Stimulated activated CD8-positive, alpha-beta memory T cell treated with anti-CD3 and anti-CD28 coated beads, Interleukin-12 subunit alpha, Interleukin-12 subunit beta, amount 100 ng/mL, for 24 hours (primary cell): ENCODE measurements around the gene TRAIP.

Experiments
- DNase-seq: peaks from one replicate; pipeline ENCODE4 v3.0.0-alpha.2; 2020; ENCODE audit errors: extremely low read depth

The TRAIP gene

GRCh38 chr3:49876567-49876966 is 20.2 kb upstream of the TRAIP start:
- no peak for DNase-seq

GRCh38 chr3:49873623-49874022 is 17.3 kb upstream of the TRAIP start:
- no peak for DNase-seq

- no peak for DNase-seq
Observed at GRCh38 chr3:49872801-49873281, 16.5 kb upstream of the TRAIP start.

GRCh38 chr3:49871531-49872153 is 15.3 kb upstream of the TRAIP start:
- DNase-seq: no peak

DNA sequence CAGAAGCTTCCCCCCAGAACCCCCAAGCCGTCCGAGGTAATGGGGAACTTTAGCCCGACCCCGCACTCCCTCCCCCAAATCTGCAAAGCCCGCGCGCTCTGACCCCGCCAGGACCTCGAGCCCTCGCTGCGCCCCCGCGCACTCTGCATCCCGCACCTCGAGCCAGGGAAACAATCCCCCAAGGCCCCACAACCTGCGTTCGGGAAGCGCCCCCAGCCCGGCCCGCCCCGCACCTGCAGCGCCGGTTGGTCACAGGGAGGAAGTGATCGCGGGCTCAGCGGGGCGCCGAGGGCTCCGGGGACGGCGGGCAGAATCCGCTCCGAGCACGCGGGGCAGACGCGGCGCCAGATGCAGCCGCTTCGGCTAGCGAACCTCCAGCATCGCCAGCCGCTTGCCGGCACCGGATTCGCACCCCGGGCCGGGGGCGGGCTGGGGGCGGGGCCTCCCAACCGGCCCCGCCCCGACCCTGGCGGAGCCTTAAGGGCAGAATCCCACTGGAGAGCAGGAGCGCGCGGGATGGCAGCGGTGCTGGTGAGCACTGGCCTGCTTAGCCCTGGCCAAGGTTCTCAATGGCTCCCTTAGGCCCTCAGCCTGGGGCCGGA is 13.3 kb upstream of the TRAIP start, which contains the start of gene CAMKV:
Gene CAMKV (minus strand): TSS at position 382 of the 602 bp plus-strand sequence. CDS start 7,518 bp downstream, outside the sequence.
- no peak for DNase-seq

- DNase-seq: no peak
Observed at GRCh38 chr3:49868862-49869466, 12.6 kb upstream of the TRAIP start.

GRCh38 chr3:49867871-49868321 is 11.5 kb upstream of the TRAIP start:
- DNase-seq: no peak

DNA sequence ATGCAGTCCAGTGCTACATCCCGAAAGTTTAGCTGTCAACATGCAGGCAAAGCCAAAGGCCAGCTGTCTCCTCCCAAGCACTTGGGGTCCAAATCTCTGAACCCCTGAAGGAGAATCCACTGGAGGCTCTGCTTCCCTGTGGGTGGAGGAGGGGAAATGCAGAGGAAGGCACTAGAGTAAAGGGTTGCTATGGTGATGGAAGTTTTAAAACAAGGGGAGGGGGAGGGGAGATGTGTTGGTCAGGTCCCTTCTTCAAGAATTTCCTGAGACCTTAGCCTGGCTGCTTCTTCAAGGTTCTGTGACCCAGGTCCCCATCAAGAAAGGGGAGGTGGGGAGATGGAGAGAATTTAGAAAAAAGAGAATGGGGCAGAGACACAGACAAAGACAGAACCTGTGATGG is 11.0 kb upstream of the TRAIP start:
- DNase-seq: no peak

DNA sequence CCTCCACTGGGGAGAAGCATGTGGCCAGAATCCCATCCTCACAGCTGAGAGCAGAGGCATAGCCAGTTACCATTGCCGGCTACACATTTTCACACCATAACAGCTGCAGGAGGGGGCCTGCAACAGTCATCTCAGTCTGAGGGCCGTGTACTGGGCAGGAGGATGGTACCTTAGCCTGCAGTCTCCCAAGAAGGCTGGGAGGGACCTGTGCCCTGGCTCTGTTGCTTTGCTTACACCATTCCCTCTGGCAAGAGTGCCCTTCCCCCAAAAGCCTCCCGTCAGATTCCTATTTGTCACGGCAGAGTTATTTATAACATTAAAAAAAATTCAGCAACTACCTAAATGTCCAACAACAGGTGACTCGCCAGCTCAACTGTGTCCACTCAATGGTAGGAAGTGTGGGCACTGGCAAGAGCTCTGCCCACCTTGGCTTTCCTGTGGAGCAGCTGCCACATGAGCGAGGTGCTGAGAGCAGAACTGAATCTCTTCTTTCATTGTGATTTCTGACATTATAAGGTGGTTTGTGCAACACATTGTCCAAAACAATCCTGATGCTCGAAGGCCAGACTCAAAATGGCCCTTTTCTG is 8.9 kb upstream of the TRAIP start:
- DNase-seq: no peak

DNA sequence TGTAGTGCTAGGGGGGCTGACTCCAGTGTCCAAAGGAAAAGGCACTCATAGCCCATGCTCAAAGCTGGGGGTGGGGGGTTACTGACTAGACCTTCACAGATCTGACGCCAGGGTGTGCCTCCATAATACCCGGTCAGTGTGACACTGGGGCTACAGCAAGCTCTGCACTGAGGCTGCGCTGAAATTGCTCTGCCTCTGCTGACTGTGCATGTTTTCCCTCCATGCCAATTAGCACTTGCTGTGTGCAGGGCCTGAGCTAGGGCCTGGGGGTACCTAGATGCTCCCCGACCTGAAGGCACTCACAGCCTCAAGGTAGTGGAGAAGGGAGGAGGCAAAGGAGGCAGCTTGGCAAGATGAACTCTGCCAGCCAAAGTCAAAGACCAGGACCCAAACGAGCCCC is 8.1 kb upstream of the TRAIP start:
- no peak for DNase-seq

GRCh38 chr3:49859576-49860305 is 3.4 kb upstream of the TRAIP start:
- DNase-seq: no peak

GRCh38 chr3:49855662-49856061 is 702 bp downstream of the TRAIP start:
- no peak for DNase-seq

- DNase-seq: no peak
Observed at GRCh38 chr3:49845694-49846093, 10.7 kb downstream of the TRAIP start.

- DNase-seq: no peak
Observed at GRCh38 chr3:49844464-49845183, 11.7 kb downstream of the TRAIP start.

DNA sequence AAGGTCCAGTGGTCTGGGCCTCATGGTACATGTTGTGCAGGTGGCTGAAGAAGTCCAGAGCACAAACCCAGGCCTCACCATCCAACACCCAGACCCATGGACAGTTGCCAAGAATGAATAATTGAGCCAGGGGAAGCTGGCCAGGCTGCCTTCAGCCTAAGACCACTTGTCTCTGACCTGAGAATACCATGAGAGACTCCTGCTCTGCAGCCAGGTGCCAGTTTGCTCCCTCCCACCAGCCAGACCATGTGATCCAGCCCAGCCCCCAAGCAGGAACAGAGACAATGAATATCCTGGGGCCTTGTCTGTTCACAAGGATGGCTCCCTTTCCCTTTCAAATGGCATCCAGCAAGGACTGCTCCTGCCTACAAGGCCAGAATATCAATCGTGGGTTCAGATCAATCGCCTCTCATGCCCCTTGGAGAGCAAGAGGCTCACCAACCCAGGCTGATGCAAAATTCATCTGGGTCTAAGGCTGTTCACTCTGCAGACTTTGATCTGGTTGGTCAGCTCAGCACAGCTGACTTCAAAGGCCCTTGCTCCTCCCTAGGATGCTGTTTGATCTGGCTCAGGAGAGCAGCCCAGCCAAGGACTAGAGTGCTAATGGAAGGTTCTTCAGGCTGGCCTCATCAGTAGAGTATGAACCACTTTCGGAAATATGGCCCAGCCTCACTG is 13.4 kb downstream of the TRAIP start:
- no peak for DNase-seq

DNA sequence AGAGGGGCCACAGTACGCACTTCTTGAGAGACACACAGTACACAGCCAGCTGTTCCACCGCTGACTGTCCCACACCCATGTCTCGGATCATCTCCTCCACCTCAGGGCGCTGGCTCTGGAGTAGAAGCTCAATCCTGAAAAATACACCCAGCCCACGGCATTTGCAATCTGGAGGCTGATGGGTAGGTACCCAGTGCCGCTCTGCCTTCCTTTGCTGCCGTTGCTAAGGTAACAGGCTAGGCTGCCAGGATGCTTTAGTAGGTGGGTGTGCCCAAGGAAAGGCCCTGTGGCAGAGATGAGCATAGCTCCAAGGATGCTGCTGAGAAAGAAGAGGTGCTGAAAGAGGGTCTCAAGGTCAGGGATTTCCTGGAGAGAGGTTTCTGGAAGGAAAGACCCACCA is 14.6 kb downstream of the TRAIP start:
- no peak for DNase-seq

DNA sequence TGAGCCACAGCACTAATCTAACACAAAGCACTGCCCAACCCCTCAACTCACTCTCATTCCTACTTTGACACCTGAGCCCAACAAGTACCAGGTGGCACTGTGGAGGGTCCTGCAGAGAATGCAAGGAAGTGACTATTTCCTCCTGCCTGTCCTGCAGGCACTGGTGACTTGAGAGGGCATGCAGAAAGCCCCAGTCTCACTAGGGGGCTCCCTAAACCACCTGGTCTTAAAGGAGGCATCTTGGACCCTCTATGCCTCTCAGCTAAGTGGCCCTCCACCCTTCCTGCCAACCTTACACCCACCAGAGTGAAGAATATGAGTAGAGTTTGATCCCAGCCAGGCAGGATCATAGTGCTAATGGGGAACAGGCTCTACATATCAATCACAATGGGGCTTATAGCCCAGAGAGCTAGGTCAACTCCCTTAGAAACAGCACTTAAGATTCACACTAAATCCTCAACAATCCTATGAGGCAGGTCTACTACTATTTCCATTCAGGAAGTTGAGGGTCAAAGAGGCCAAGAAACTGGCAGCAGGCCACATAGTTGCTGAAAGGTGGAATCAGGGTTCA is 15.2 kb downstream of the TRAIP start:
- DNase-seq: no peak

GRCh38 chr3:49840388-49840787 is 16.0 kb downstream of the TRAIP start:
- DNase-seq: no peak

DNA sequence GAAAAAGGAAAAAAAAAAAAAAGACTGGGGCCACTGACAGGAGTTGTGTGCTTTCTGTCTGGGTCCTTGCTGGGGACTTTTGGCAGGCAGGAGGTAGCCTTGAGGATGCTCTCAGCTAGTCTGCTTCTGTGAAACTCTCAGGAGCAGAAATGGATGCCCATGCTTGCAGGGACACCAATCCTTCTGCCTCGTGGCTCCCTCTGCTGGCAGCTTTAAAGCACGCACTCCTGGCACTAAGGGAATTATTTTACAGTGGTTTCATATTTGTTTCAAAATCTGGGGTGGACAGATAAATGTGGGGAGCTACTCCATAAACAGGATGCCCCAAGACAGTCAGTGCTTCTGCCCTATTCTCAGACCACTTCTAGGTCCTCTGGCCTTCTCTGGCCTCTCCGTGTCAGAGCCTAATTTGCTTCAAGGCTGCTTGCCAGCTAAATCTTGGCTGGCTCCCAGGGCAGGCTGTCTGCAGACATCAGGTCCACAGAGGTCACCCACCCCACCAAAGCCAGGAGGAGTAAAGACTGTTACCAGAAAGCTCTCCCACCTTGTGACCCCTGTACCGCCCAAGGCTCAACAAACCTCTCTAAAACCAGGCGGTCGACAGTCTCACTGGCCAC is 17.1 kb downstream of the TRAIP start:
- DNase-seq: peak; percentile 21

DNA sequence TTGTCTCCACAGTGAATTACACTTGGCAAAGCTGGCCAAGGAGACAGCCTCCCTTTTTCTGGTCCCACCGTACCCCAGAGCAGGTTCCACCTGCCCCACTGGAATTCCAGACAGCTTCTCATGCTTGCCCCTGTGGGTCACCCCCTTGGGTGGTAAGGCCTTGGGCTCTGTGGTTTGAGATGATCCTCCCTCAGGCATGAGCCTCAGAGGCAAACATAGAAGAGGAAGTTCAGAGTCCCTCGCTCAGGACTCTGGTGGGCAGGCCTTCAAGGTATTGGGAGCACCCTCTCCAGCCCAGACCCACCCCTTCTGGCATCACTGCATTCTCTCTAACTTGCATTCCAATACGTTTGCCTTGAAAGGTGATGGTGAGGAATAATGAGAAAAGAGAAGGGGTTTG is 25.0 kb downstream of the TRAIP start:
- no peak for DNase-seq
